ENCODE measurements around the gene TEP1.
"Not testable (repeated sequence)": the region's sequence is repeated elsewhere in the genome, so short reads cannot be mapped to it uniquely, and the experiment has no call there.

- TF ChIP-seq CTCF, POLR2A (IDR thresholded peaks at IDR 0.05): not testable (repeated sequence)
These were observed 72.3 kb downstream of the TEP1 start for GRCh38 chr14:20341032-20341431.

Data from upper lobe of left lung (tissue), 4 donors.